Activated T-helper 2 cell treated with anti-CD3 and anti-CD28 coated beads, Interferon-gamma antibody, Interleukin-2, Interleukin-4, amounts not matched to agents 10 μg/mL and 5 μg/mL and 100 μg/mL, durations not matched to agents 14 hours and 24 hours and 36 hours (primary cell): ENCODE results near the gene DGLUCY. TPM values are rescaled to one million over a fixed set of nuclear protein-coding genes. Genes with fewer than 3 reads are reported as not detected.
"Not testable (repeated sequence)": the region's sequence is repeated elsewhere in the genome, so short reads cannot be mapped to it uniquely, and the experiment has no call there.

Experiments
- DNase-seq: peaks from one replicate; pipeline ENCODE4 v3.0.0; 2021; ENCODE audit warnings: low spot score
- H3K27ac Mint-ChIP-seq: one replicate; pipeline ENCODE4 v1.8.0; 2021; ENCODE audit warnings: mixed read lengths
- H3K27me3 Mint-ChIP-seq: one replicate; pipeline ENCODE4 v1.8.0; 2021; ENCODE audit warnings: low read depth, mixed read lengths
- H3K36me3 Mint-ChIP-seq: one replicate; pipeline ENCODE4 v1.8.0; 2021; ENCODE audit warnings: low read depth, mixed read lengths
- H3K4me1 Mint-ChIP-seq: one replicate; pipeline ENCODE4 v1.8.0; 2021; ENCODE audit warnings: low read depth, mixed read lengths
- H3K4me3 Mint-ChIP-seq: one replicate; pipeline ENCODE4 v1.8.0; 2021; ENCODE audit warnings: low read depth, mild to moderate bottlenecking, moderate library complexity, mixed read lengths
- H3K9me3 Mint-ChIP-seq: one replicate; pipeline ENCODE4 v1.8.0; 2021; ENCODE audit warnings: mixed read lengths
- intact Hi-C: fragments of 100-400 bp; cut with micrococcal nuclease; formaldehyde crosslinking; loops from one replicate; pipeline ENCODE4 v1.15.1; 2023
- total RNA-seq: library from RNA; stranded (reverse); gene quantifications from 2 replicates; pipeline ENCODE4 v1.2.3, GENCODE V29; 2022

The DGLUCY gene
- total RNA-seq, 1 donor from 2014 or later = 48.5 TPM

DNA sequence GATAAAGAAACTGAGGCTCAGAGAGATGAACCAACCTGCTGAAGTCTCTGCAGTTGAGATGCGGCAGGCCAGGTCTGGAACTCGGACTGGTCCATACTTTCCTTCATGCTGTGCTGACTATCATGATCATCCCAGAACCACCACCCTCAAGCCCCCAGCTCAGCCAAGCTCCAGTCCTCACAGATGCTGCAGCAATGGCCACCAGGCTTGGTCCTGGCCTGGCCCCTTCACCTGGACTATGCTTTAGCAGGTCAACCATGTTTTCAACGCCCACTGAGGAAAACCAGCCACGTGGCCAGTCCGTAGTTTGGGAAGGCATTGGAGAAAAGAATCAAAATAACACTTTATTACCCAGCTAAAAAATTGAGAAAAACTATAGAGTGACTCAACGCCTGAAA, 129.2 kb downstream of the DGLUCY start:
- Mint-ChIP-seq H3K27me3 (no peaks in the 10 kb centered on the region), H3K9me3 (peaks cover 5% of the 10 kb centered on the region), H3K4me3 (peak overlapping the region; percentile 84), H3K4me1 (peaks cover 84% of the 10 kb centered on the region), H3K36me3 (peaks cover 60% of the 10 kb centered on the region), H3K27ac (peak overlapping the region; percentile 84)
- intact Hi-C loops = loop anchor here (1.0 to 10.0 kb wide), 4 partner anchors 10 to 858 kb away; partner anchors contain the start of gene RPS6KA5
- no peak for DNase-seq

- Mint-ChIP-seq H3K4me3 (peak within 1 kb of the TSS; percentile 84), H3K27ac (peak within 1 kb of the TSS; percentile 84), H3K27me3 (no peaks in the 10 kb centered on the region), H3K9me3 (peaks cover 5% of the 10 kb centered on the region), H3K36me3 (peaks cover 57% of the 10 kb centered on the region), H3K4me1 (peaks cover 78% of the 10 kb centered on the region)
- DNase-seq = peak; percentile 28
- intact Hi-C loops = loop anchor here (10.0 kb wide), 1 partner anchor 860 kb away; no protein-coding TSS in a partner anchor
Measured at GRCh38 chr14:91244501-91244901, 130.6 kb downstream of the DGLUCY start, which contains the start of gene GPR68. Gene GPR68, minus strand, starts transcription at chr14:91244704. Its CDS starts 9,654 bp downstream, at chr14:91235050.

DNA sequence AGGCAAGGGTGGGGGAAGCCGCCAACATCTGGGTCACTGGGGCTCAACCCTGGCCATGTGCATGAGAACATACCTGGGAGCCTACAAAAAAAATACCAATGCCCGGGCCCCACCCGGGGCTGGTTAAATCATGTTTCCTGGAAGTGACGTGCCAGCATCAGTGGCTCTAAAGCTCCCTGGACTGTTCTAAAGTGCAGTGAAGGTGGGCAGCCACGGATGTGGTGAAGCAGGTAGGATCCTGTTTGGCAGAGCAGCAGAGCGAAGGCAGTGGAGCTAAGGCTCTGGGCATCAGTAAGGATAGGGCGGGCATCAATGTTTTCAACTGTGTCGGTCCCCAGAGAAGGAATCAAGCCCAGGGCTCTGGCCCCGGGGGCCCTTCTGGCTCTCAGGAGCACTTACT, 131.2 kb downstream of the DGLUCY start:
- intact Hi-C loops = loop anchor here (5.0 to 10.0 kb wide), 3 partner anchors 53 to 860 kb away; no protein-coding TSS in a partner anchor
- Mint-ChIP-seq H3K4me3 (peak overlapping the region; percentile 84), H3K4me1 (peaks cover 78% of the 10 kb centered on the region), H3K27me3 (no peaks in the 10 kb centered on the region), H3K36me3 (peaks cover 58% of the 10 kb centered on the region), H3K27ac (peak overlapping the region; percentile 84), H3K9me3 (peaks cover 5% of the 10 kb centered on the region)
- peak; percentile 65 for DNase-seq

- DNase-seq, H3K27me3 Mint-ChIP-seq, H3K9me3 Mint-ChIP-seq: not testable (repeated sequence)
- Mint-ChIP-seq H3K27ac (peak overlapping the region; percentile 84), H3K4me3 (peak overlapping the region; percentile 53), H3K36me3 (peaks cover 60% of the 10 kb centered on the region), H3K4me1 (peaks cover 81% of the 10 kb centered on the region)
- intact Hi-C loops = loop anchor here (2.0 to 10.0 kb wide), 5 partner anchors 15 to 861 kb away; no protein-coding TSS in a partner anchor
Measured at GRCh38 chr14:91245616-91246015, 131.7 kb downstream of the DGLUCY start.

- peaks cover 81% of the 10 kb centered on the region for H3K4me1 Mint-ChIP-seq
- peaks cover 5% of the 10 kb centered on the region for H3K9me3 Mint-ChIP-seq
- intact Hi-C loops = loop anchor here (2.0 to 10.0 kb wide), 5 partner anchors 15 to 861 kb away; no protein-coding TSS in a partner anchor
- H3K36me3 Mint-ChIP-seq = peaks cover 63% of the 10 kb centered on the region
- peak; percentile 85 for DNase-seq
- H3K4me3 Mint-ChIP-seq = peak overlapping the region; percentile 53
- H3K27me3 Mint-ChIP-seq = no peaks in the 10 kb centered on the region
- peak overlapping the region; percentile 84 for H3K27ac Mint-ChIP-seq
Measured at GRCh38 chr14:91246051-91246852, 132.4 kb downstream of the DGLUCY start.

DNA sequence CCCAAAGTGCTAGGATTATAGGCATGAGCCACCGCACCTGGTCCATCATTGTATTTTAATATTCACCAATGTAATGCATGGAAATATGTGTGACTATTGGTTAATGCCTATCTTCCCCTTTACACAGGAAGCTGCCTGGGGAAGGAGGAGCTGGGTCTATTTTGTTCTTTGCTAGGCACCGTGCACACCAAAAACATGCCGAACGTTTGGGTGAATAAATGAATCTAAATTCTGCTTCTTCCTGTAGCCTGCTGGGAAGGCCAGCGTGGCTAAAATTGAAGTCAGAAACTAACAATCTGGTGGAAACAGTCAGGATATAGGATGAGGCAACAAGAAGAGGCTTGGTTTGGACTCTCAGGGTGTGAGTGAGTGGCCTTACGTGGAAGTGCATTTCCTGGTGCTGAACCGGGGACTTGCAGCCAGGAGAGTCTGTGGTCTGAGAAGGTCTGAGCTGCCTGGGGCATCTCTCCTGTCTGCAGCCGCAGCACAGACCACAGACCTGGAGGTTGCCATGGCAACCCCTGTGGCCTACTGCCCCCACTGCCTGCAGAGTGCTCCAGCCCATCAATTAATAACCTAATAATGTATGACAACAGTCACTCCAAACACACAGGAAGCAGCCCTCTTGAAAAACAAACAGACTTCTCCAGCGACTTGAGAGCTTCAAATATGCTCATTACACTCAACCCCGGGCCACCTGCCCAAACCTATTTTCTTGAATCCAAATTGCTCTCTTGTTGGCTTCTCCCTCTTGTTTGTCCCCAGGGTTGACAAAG, 136.2 kb downstream of the DGLUCY start:
- H3K36me3 Mint-ChIP-seq = peaks cover 52% of the 10 kb centered on the region
- H3K9me3 Mint-ChIP-seq = peaks cover 5% of the 10 kb centered on the region
- intact Hi-C loops = loop anchor here (5.0 to 10.0 kb wide), 5 partner anchors 52 to 865 kb away; partner anchors contain the start of gene CCDC88C
- peak overlapping the region; percentile 23 for H3K4me3 Mint-ChIP-seq
- peak; percentile 55 for DNase-seq
- peaks cover 68% of the 10 kb centered on the region for H3K4me1 Mint-ChIP-seq
- H3K27ac Mint-ChIP-seq = peak overlapping the region; percentile 92
- H3K27me3 Mint-ChIP-seq = no peaks in the 10 kb centered on the region

DNA sequence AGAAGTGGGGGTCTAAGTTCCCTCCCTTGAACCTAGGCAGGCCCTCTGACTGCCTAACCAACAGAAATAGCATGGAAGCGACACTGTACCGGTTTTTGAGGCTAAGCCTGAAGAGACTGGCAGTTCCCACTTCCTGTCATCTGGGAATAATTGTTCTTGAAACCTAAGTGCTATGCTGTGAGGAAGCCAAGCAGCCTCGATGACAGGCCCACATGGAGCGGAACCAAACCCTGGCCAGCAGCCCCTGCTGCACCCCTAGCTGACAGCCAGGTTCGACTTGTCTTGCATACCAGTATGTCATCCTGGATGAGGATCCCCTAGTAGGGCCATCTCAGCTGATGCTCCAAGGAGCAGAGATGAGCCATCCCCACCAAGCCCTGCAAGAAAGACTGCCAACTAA, 137.0 kb downstream of the DGLUCY start:
- intact Hi-C loops = loop anchor here (5.0 kb wide), 2 partner anchors 51 to 166 kb away; partner anchors contain the start of gene CCDC88C
- no peak overlapping the region for H3K4me3 Mint-ChIP-seq

DNA sequence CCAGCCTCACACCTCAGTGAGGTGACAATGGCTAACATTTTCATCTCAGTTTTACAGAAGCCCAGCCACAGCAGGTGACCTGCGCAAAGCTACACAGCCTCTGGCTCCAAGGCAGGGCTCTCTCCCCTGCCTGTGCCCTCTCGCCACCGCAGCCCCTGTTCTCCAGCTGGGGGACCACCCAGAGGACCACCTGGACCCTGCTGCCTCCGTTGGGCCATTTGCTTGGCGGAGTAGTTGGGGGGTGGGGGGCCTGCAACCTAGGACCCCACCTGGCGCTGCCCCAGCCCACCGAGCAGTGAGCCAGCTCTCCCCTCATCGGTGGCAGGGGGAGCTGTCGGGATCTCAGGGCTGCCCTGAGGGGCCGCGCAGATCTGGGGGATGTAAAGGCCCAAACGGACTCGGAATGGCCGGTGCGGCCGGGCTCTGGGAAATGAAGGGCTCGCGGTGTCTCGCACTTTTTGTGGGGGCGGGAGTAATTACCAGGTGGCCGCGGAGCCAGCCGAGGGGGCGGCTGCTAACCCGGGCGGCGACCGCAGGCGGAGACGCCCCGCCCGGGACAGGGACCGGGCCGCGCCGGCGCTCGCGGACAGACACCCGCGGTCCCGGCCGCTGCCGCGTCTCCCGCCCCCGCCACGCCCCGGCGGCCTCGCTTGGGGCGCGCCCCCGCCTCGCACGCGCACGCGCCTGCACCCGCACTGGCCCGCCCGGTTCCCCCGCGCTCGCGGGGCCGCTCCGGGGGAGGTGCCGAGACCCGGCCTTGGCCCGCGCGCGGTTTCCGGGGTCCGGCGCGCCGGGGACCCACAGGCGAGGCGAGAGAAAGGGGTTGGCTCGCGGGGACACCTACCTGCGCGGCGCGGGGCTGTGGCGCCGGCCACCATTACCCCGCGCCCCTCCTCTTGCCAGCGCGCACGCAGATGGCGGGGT, 139.3 kb downstream of the DGLUCY start:
- no peaks in the 10 kb centered on the region for H3K9me3 Mint-ChIP-seq
- H3K4me3 Mint-ChIP-seq = peak overlapping the region; percentile 43
- H3K4me1 Mint-ChIP-seq = peaks cover 68% of the 10 kb centered on the region
- intact Hi-C loops = loop anchor here (1.0 to 5.0 kb wide), 3 partner anchors 10 to 164 kb away; partner anchors contain the start of gene CCDC88C
- DNase-seq = peak; percentile 46
- H3K36me3 Mint-ChIP-seq = peaks cover 34% of the 10 kb centered on the region
- H3K27ac Mint-ChIP-seq = peak overlapping the region; percentile 51
- H3K27me3 Mint-ChIP-seq = no peaks in the 10 kb centered on the region

More for the DNA sequence above, 137.0 kb downstream of the DGLUCY start:
- Mint-ChIP-seq H3K36me3 (peaks cover 51% of the 10 kb centered on the region), H3K9me3 (peaks cover 5% of the 10 kb centered on the region), H3K27ac (peak overlapping the region; percentile 92), H3K27me3 (no peaks in the 10 kb centered on the region), H3K4me1 (peaks cover 68% of the 10 kb centered on the region)
- DNase-seq = no peak

DNA sequence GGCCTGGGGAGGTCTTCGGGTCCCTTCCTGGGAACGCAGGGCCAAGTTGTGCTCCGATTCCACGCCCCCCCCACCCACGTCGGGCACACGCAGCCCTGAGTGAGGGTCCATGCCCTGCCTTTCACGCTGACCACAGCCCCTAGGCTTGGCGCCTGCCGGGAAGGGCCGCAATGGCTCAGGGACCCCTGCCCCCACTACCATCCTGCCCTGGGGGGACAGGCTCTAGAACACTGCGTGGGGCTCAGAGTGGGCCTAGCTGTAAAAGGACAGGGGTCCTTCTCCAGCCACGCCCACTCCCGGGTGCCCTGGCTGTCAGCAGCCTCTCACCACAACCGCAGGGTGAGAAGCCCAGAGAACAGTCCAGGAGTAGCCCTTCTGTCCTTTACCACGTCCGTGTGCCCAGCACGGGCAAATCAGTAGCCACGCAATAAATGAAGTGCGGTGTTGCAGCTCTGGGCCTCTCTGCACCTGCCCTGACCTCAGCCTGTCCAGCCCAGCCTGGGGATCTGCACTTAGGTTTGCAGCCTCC, 140.0 kb downstream of the DGLUCY start:
- intact Hi-C loops = loop anchor here (1.0 to 5.0 kb wide), 3 partner anchors 11 to 163 kb away; partner anchors contain the start of gene CCDC88C
- H3K4me1 Mint-ChIP-seq = peaks cover 64% of the 10 kb centered on the region
- no peaks in the 10 kb centered on the region for H3K27me3 Mint-ChIP-seq
- H3K4me3 Mint-ChIP-seq = peak overlapping the region; percentile 68
- H3K9me3 Mint-ChIP-seq = no peaks in the 10 kb centered on the region
- H3K36me3 Mint-ChIP-seq = peaks cover 28% of the 10 kb centered on the region
- peak overlapping the region; percentile 65 for H3K27ac Mint-ChIP-seq
- no peak for DNase-seq

- Mint-ChIP-seq H3K27me3 (no peaks in the 10 kb centered on the region), H3K4me3 (peak overlapping the region; percentile 68), H3K27ac (peak overlapping the region; percentile 65), H3K36me3 (peaks cover 25% of the 10 kb centered on the region), H3K4me1 (peaks cover 63% of the 10 kb centered on the region), H3K9me3 (no peaks in the 10 kb centered on the region)
- DNase-seq = peak; percentile 30
- intact Hi-C loops = loop anchor here (5.0 kb wide), 2 partner anchors 48 to 163 kb away; partner anchors contain the start of gene CCDC88C
Measured at GRCh38 chr14:91254461-91254860, 140.6 kb downstream of the DGLUCY start.

- peak overlapping the region; percentile 65 for H3K27ac Mint-ChIP-seq
- peak overlapping the region; percentile 68 for H3K4me3 Mint-ChIP-seq
- peaks cover 60% of the 10 kb centered on the region for H3K4me1 Mint-ChIP-seq
- no peak for DNase-seq
- H3K9me3 Mint-ChIP-seq = no peaks in the 10 kb centered on the region
- no peaks in the 10 kb centered on the region for H3K27me3 Mint-ChIP-seq
- intact Hi-C loops = no loop called here
- peaks cover 18% of the 10 kb centered on the region for H3K36me3 Mint-ChIP-seq
Measured at GRCh38 chr14:91255026-91255695, 141.3 kb downstream of the DGLUCY start.
